Uterus (tissue), 4 donors: ENCODE data around the gene HK3. TPM values are rescaled to one million over a fixed set of nuclear protein-coding genes. Genes with fewer than 3 reads are reported as not detected.

ENCODE experiments used
- DNase-seq, 2 donors: peaks; one replicate each; pipeline ENCODE4 v3.0.0-alpha.2; 2019 to 2020
- H3K27ac ChIP-seq, 2 donors: fragments of 200-600 bp; sonication (generic); 1 replicate in 1 of 2; 2 replicates in 1 of 2; pipeline ENCODE4 v1.5.1; 2016 to 2018
- H3K27me3 ChIP-seq, 2 donors: fragments of 200-600 bp; sonication (generic); one replicate each; pipeline ENCODE4 v1.5.1; 2018 to 2019; ENCODE audit warnings: control low read depth in 1 of 2
- H3K36me3 ChIP-seq, 2 donors: fragments of 200-600 bp; sonication (generic); one replicate each; pipeline ENCODE4 v1.5.1; 2019; ENCODE audit warnings: control low read depth in 1 of 2
- H3K4me1 ChIP-seq, 2 donors: fragments of 200-600 bp; sonication (generic); one replicate each; pipeline ENCODE4 v1.5.1; 2018 to 2019; ENCODE audit warnings: control low read depth in 1 of 2
- H3K4me3 ChIP-seq, 2 donors: fragments of 200-600 bp; sonication (generic); 1 replicate in 1 of 2; 2 replicates in 1 of 2; pipeline ENCODE4 v1.5.1; 2018 to 2019; ENCODE audit warnings: mild to moderate bottlenecking in 1 of 2
- H3K9me3 ChIP-seq, 2 donors: fragments of 200-600 bp; sonication (generic); one replicate each; pipeline ENCODE4 v1.5.1; 2019; ENCODE audit warnings: control low read depth in 1 of 2
- POLR2A ChIP-seq, 2 donors: fragments of 450-650 bp; IDR thresholded peaks; one replicate each; pipeline ENCODE4 v1.6.1; 2016; ENCODE audit warnings: antibody characterized with exemption in 2 of 2, mild to moderate bottlenecking in 1 of 2, moderate library complexity in 1 of 2
- intact Hi-C: fragments of 100-400 bp; cut with DNase I; formaldehyde crosslinking; loops from one replicate; pipeline ENCODE4 v1.15.1; 2023; ENCODE audit warnings: low total_unique reads
- total RNA-seq, 4 donors: library from RNA; depleted of rRNA in 3 of 4; stranded (reverse); fragments of >200 nt in 3 of 4; gene quantifications; one replicate each; pipeline versions ENCODE4 v1.1.0 to v1.2.4, GENCODE V29; 2014 to 2023
- TF ChIP-seq, protein P1 (sequence below), 4 experiments: fragments of 200-600 bp in 2 of 4; fragments of 450-650 bp in 2 of 4; sonication (generic) in 2 of 4; IDR thresholded peaks; one replicate each; pipeline ENCODE4 v1.5.1; 2016 to 2019; ENCODE audit warnings: antibody characterized with exemption in 4 of 4, mild to moderate bottlenecking in 2 of 4, moderate library complexity in 1 of 4
- donor health status: DM: yes; HTN: yes; CAD: no.

Gene HK3
- total RNA-seq, 4 donors from 2014 or later = 1.5 to 6.9 (median 3.4) TPM

DNA sequence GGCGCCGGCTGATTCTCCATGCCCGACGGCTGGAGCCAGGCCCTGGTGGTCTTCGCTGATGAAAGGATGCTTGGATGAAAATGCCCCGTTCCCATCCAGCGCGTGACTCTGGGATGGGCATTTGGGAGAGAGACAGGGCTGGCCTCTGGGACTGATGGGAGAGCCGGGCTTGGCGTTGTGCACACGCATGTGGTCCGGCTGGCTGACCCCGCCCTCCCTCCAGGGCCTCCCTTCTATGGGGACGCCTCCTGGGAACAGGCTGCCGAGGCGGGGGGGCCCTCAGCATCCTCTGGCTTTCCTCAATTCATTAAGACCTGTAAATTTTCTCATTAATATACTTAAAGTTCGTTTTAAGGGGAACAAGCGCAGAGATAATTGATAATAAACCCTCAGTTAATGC, 52.0 kb downstream of the HK3 start:
- intact Hi-C loops = no loop called here
- no peaks in the 10 kb centered on the region for H3K9me3 ChIP-seq
- no peaks in the 10 kb centered on the region for H3K36me3 ChIP-seq
- TF ChIP-seq, protein P1, sequence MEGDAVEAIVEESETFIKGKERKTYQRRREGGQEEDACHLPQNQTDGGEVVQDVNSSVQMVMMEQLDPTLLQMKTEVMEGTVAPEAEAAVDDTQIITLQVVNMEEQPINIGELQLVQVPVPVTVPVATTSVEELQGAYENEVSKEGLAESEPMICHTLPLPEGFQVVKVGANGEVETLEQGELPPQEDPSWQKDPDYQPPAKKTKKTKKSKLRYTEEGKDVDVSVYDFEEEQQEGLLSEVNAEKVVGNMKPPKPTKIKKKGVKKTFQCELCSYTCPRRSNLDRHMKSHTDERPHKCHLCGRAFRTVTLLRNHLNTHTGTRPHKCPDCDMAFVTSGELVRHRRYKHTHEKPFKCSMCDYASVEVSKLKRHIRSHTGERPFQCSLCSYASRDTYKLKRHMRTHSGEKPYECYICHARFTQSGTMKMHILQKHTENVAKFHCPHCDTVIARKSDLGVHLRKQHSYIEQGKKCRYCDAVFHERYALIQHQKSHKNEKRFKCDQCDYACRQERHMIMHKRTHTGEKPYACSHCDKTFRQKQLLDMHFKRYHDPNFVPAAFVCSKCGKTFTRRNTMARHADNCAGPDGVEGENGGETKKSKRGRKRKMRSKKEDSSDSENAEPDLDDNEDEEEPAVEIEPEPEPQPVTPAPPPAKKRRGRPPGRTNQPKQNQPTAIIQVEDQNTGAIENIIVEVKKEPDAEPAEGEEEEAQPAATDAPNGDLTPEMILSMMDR (IDR thresholded peaks at IDR 0.05) = no peak
- TF ChIP-seq POLR2A (IDR thresholded peaks at IDR 0.05) = no peak
- peaks cover 0 to 3% of the 10 kb centered on the region in 2 donors for H3K27me3 ChIP-seq
- no peaks in the 10 kb centered on the region for H3K4me1 ChIP-seq
- no peak for DNase-seq
- no peak overlapping the region for H3K4me3 ChIP-seq
- H3K27ac ChIP-seq = no peak overlapping the region

DNA sequence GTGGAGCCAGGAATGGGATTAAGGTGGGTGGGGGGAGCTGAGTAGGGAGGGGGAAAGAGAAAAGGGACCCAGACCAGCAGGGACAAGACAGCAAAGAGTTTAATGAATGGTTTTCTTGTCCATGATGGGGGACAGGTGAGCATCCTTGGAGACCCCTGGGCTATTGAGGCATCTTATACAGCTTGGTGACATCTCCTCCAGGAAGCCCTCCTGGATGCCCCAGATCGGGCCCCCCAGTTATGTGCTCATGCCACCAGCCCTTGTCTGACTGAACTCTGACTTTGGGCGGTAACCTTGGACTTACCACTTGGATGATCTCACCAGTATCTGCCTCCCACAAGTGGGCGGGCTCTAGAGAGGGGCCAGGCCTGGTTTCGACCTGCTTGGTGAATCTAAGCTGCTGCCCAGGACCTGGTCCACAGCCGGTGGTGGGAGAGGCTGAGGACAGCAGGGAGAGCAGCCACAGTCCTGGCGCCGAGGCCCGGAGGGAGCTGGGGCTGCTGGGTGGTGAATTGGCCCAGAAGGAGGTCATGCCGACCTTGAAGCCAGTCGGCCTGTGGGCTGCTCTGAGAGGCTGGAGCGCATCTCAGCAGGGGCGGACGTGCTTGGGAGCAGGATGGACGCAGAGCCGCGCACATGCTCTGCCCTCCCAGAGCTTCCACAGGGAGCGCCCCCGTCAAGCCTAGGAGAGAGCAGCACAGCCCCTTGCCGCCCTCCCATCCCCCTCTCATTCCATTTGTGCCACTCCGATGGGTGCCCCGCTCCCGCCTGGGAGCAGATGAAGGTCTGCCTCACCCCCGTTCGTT, 52.6 kb downstream of the HK3 start:
- H3K4me1 ChIP-seq = no peaks in the 10 kb centered on the region
- H3K27me3 ChIP-seq = peaks cover 0 to under 1% of the 10 kb centered on the region in 2 donors
- no peaks in the 10 kb centered on the region for H3K36me3 ChIP-seq
- TF ChIP-seq POLR2A (IDR thresholded peaks at IDR 0.05) = no peak
- TF ChIP-seq, protein P1 (IDR thresholded peaks at IDR 0.05) = no peak
- no peak overlapping the region for H3K4me3 ChIP-seq
- H3K27ac ChIP-seq = no peak overlapping the region
- no peaks in the 10 kb centered on the region for H3K9me3 ChIP-seq
- DNase-seq = no peak
- intact Hi-C loops = no loop called here

- no peak for DNase-seq
- no peak overlapping the region for H3K27ac ChIP-seq
- intact Hi-C loops = no loop called here
- no peaks in the 10 kb centered on the region for H3K36me3 ChIP-seq
- H3K4me3 ChIP-seq = no peak overlapping the region
- H3K9me3 ChIP-seq = no peaks in the 10 kb centered on the region
- H3K4me1 ChIP-seq = no peaks in the 10 kb centered on the region
- TF ChIP-seq, protein P1 (IDR thresholded peaks at IDR 0.05) = no peak
- no peak for TF ChIP-seq POLR2A (IDR thresholded peaks at IDR 0.05)
- H3K27me3 ChIP-seq = no peaks in the 10 kb centered on the region
Measured at GRCh38 chr5:176845392-176845713, 53.8 kb downstream of the HK3 start.

- Histone ChIP-seq H3K9me3 (no peaks in the 10 kb centered on the region), H3K4me1 (no peaks in the 10 kb centered on the region), H3K36me3 (no peaks in the 10 kb centered on the region), H3K27me3 (no peaks in the 10 kb centered on the region), H3K27ac (no peak overlapping the region), H3K4me3 (no peak overlapping the region)
- TF ChIP-seq, protein P1 (IDR thresholded peaks at IDR 0.05) = no peak
- TF ChIP-seq POLR2A (IDR thresholded peaks at IDR 0.05) = no peak
- no peak for DNase-seq
- intact Hi-C loops = no loop called here
Measured at GRCh38 chr5:176844706-176845391, 54.3 kb downstream of the HK3 start.

DNA sequence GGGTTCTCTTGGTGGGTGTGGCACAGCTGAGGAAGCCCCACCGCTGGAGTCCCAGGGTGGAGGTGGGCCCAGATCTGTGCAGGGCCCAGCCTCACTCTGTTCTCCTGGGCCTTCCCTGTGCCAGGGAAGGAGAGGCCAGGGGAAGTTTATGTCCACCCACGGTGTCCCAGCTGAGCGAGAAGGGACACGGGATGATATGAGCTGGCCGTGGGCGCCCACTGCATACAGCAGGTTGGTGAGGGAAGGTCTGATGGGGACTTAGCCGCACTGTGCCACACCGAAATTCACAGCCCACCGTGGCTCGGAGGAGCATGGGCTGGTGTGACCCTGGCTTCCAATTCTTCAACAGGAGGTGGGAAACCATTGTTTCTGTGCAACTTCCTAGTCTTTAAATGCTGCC, 54.9 kb downstream of the HK3 start:
- intact Hi-C loops = no loop called here
- no peaks in the 10 kb centered on the region for H3K27me3 ChIP-seq
- no peaks in the 10 kb centered on the region for H3K36me3 ChIP-seq

More for the DNA sequence above, 54.9 kb downstream of the HK3 start:
- Histone ChIP-seq H3K4me1 (no peaks in the 10 kb centered on the region), H3K9me3 (no peaks in the 10 kb centered on the region), H3K27ac (no peak overlapping the region), H3K4me3 (no peak overlapping the region)
- DNase-seq = no peak
- TF ChIP-seq POLR2A (IDR thresholded peaks at IDR 0.05) = no peak
- TF ChIP-seq, protein P1 (IDR thresholded peaks at IDR 0.05) = no peak
